Measurements from ENCODE around the gene WFDC1. TPM values are rescaled to one million over a fixed set of nuclear protein-coding genes. Genes with fewer than 3 reads are reported as not detected.

Gene WFDC1
- total and polyA plus RNA-seq, 2 of the 4 experiments (the other 2 are of a cell fraction) = 4.7 to 6.8 TPM

GRCh38 chr16:84270531-84270930 lies 24.1 kb upstream of the WFDC1 start:
- H2BK5ac ChIP-seq (ENCODE audit: low read depth, low read length, poor library complexity, severe bottlenecking) = no peak overlapping the region
- no peaks in the 10 kb centered on the region for H3K36me3 ChIP-seq (ENCODE audit: control insufficient read depth, insufficient read depth, low read length)
- CTCF ChIA-PET = no interaction called here
- dilution Hi-C loops (cut with HindIII; ENCODE audit: low sequenced_read_pairs, unreplicated experiment) = no loop called here
- intact Hi-C loops (cut with micrococcal nuclease) = no loop called here
- no peak overlapping the region for H4K5ac ChIP-seq (ENCODE audit: low read depth, low read length)
- no TSS peak for BruUV-seq (replicated peaks)
- POLR2A ChIA-PET (ENCODE audit: unreplicated experiment) = no interaction called here
- no peak overlapping the region for H3K27ac ChIP-seq (ENCODE audit: insufficient read depth, low read length)
- no peak overlapping the region for H2AK9ac ChIP-seq (replicated peaks; ENCODE audit: low read depth, low read length, poor library complexity)
- no peak overlapping the region for H2AFZ ChIP-seq (replicated peaks; ENCODE audit: low read length, poor library complexity)
- DNase-seq (no peak), ATAC-seq (ENCODE audit: low read depth) (no peak)
- no peaks in the 10 kb centered on the region for H3K79me1 ChIP-seq (ENCODE audit: low read depth in 1 of 2, low read length in 2 of 2)
- H4K20me1 ChIP-seq (ENCODE audit: insufficient read depth, low read length) = no peaks in the 10 kb centered on the region
- no peaks in the 10 kb centered on the region; the same call in 1 of the 2 replicates for H3K9me3 ChIP-seq (ENCODE audit: control insufficient read depth, insufficient read depth, low read length)
- H3K4ac ChIP-seq (ENCODE audit: low read depth, low read length) = no peak overlapping the region
- H4K8ac ChIP-seq (ENCODE audit: low read depth in 2 of 2, low read length in 2 of 2) = no peak overlapping the region
- H2BK20ac ChIP-seq (ENCODE audit: low read depth, low read length) = no peak overlapping the region
- no peak overlapping the region for H3K4me3 ChIP-seq (ENCODE audit: insufficient read depth, low read depth, low read length)
- no peak overlapping the region for H3K23ac ChIP-seq (ENCODE audit: low read depth, low read length)
- no peaks in the 10 kb centered on the region for H3K9me1 ChIP-seq (ENCODE audit: insufficient read depth, low read length)
- H4K91ac ChIP-seq (ENCODE audit: insufficient read depth, low read depth, low read length) = no peak overlapping the region
- no peak overlapping the region for H2BK120ac ChIP-seq (ENCODE audit: low read depth, low read length)
- TF ChIP-seq MAFK (IDR thresholded peaks at IDR 0.05; ENCODE audit: low read depth, low read length) (no peak), MAZ (IDR thresholded peaks at IDR 0.05; ENCODE audit: borderline replicate concordance, low read depth, low read length) (no peak)
- TF ChIP-seq, protein P1, sequence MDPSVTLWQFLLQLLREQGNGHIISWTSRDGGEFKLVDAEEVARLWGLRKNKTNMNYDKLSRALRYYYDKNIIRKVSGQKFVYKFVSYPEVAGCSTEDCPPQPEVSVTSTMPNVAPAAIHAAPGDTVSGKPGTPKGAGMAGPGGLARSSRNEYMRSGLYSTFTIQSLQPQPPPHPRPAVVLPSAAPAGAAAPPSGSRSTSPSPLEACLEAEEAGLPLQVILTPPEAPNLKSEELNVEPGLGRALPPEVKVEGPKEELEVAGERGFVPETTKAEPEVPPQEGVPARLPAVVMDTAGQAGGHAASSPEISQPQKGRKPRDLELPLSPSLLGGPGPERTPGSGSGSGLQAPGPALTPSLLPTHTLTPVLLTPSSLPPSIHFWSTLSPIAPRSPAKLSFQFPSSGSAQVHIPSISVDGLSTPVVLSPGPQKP (IDR thresholded peaks at IDR 0.05; ENCODE audit: borderline replicate concordance, low read depth, low read length) = no peak
- in situ Hi-C loops (cut with MboI; ENCODE audit: low sequenced_read_pairs) = no loop called here
- H3K14ac ChIP-seq (replicated peaks; ENCODE audit: low read depth, low read length) = no peak overlapping the region
- H3K56ac ChIP-seq (ENCODE audit: extremely low read depth, insufficient read depth, low read length) = no peak overlapping the region
- H2AK5ac ChIP-seq (ENCODE audit: low read depth, low read length) = no peak overlapping the region
- no peak overlapping the region for H3K18ac ChIP-seq (ENCODE audit: low read depth, low read length)
- no peaks in the 10 kb centered on the region for H3K4me1 ChIP-seq (ENCODE audit: control insufficient read depth, insufficient read depth, low read length)
- peaks cover 56% of the 10 kb centered on the region for H3K27me3 ChIP-seq (ENCODE audit: control insufficient read depth, insufficient read depth, low read length)
- no peak overlapping the region for H3K9ac ChIP-seq (ENCODE audit: low read depth, low read length)
- WGBS, 2 experiments (ENCODE audit: extremely low coverage in 2 of 2, insufficient read length in 1 of 2) = 60% methylated on average over 3 of the region's 10 CpGs; no CpG with 5 or more reads in 1 of the 2 experiments
- no peak overlapping the region for H3K4me2 ChIP-seq (ENCODE audit: low read depth, low read length)
- H2BK15ac ChIP-seq (ENCODE audit: low read depth, low read length) = no peak overlapping the region

All from IMR-90 (cell line).